ENCODE results near the gene OR13C8. TPM values are rescaled to one million over a fixed set of nuclear protein-coding genes. Genes with fewer than 3 reads are reported as not detected.

OR13C8 gene
- total and polyA plus RNA-seq, 2 experiments from 2014 or later, result not detected

GRCh38 chr9:104618104-104618503 is 49.1 kb downstream of the OR13C8 start, which contains the start of gene OR13C9:
OR13C9 (minus strand) TSS chr9:104618204; CDS start chr9:104618204, 0 bp downstream.
- H3K36me3 ChIP-seq, result no peaks in the 10 kb centered on the region

More at GRCh38 chr9:104618104-104618503, 49.1 kb downstream of the OR13C8 start, which contains the start of gene OR13C9:
- no peaks in the 10 kb centered on the region for H3K4me1 ChIP-seq (ENCODE audit: low read depth)
- no peaks in the 10 kb centered on the region for H3K9me3 ChIP-seq (ENCODE audit: low read depth)
- DNase-seq (ENCODE audit: low read depth in 1 of 2, low spot score in 1 of 2), result no peak
- H3K27me3 ChIP-seq, result no peaks in the 10 kb centered on the region
- H3K4me3 ChIP-seq, result no peak within 1 kb of the TSS
- no peak for TF ChIP-seq CTCF (IDR thresholded peaks at IDR 0.05; ENCODE audit: low read depth, low read length)
- H3K27ac ChIP-seq, result no peak within 1 kb of the TSS

Other genes starting within 250 kb of the OR13C8 start
- not detected in 2 replicates for gene OR13F1, start 64.9 kb upstream of the OR13C8 start, total RNA-seq
- gene OR13F1, start 64.9 kb upstream of the OR13C8 start, polyA plus RNA-seq, result not detected in 2 replicates
- 0.14 and 0.24 TPM in 2 replicates for gene OR13C4, start 42.0 kb upstream of the OR13C8 start, total RNA-seq
- gene OR13C4, start 42.0 kb upstream of the OR13C8 start, polyA plus RNA-seq, result not detected in 2 replicates
- gene OR13C3, start 32.3 kb upstream of the OR13C8 start, total RNA-seq, result 0.24 TPM in 1 of 2 replicates, not detected in the other
- gene OR13C3, start 32.3 kb upstream of the OR13C8 start, polyA plus RNA-seq, result not detected in 2 replicates
- 0.18 TPM in 1 of 2 replicates, not detected in the other for gene OR13C5, start 30.2 kb downstream of the OR13C8 start, total RNA-seq
- 0.93 TPM in 1 of 2 replicates, not detected in the other for gene OR13C5, start 30.2 kb downstream of the OR13C8 start, polyA plus RNA-seq
- 0.48 and 0.53 TPM in 2 replicates for gene OR13C2, start 36.5 kb downstream of the OR13C8 start, total RNA-seq
- gene OR13C2, start 36.5 kb downstream of the OR13C8 start, polyA plus RNA-seq, result 0.51 TPM in 1 of 2 replicates, not detected in the other
- gene OR13C9, start 49.0 kb downstream of the OR13C8 start, total RNA-seq, result 1.4 TPM in 1 of 2 replicates, not detected in the other
- 0.57 and 1.2 TPM in 2 replicates for gene OR13C9, start 49.0 kb downstream of the OR13C8 start, polyA plus RNA-seq
- gene OR13D1, start 125.3 kb downstream of the OR13C8 start, total RNA-seq, result not detected in 2 replicates
- 0.31 TPM in 1 of 2 replicates, not detected in the other for gene OR13D1, start 125.3 kb downstream of the OR13C8 start, polyA plus RNA-seq
- gene NIPSNAP3A, start 178.5 kb downstream of the OR13C8 start, total RNA-seq, result 61.7 and 78.0 TPM in 2 replicates
- gene NIPSNAP3A, start 178.5 kb downstream of the OR13C8 start, polyA plus RNA-seq, result 187 and 193 TPM in 2 replicates
- 10.9 and 16.0 TPM in 2 replicates for gene NIPSNAP3B, start 195.0 kb downstream of the OR13C8 start, total RNA-seq
- 17.7 and 43.6 TPM in 2 replicates for gene NIPSNAP3B, start 195.0 kb downstream of the OR13C8 start, polyA plus RNA-seq

Data from cardiac muscle cell (in vitro differentiated cells and primary cell).